Keratinocyte (primary cell): ENCODE measurements around the gene CCDC200. TPM values are rescaled to one million over a fixed set of nuclear protein-coding genes. Genes with fewer than 3 reads are reported as not detected.
"Not testable (repeated sequence)": the region's sequence is repeated elsewhere in the genome, so short reads cannot be mapped to it uniquely, and the experiment has no call there.

Experiments used
- DNase-seq: peaks from one replicate; pipeline ENCODE4 v3.0.0-alpha.2; 2011; ENCODE audit warnings: low read depth, missing footprints, low spot score
- FAIRE-seq: peaks from 2 replicates; lab custom pipeline; 2011; peaks lifted over from hg19 to GRCh38; lab: Jason Lieb, UNC
- H2AFZ ChIP-seq: 2 replicates; pipeline ENCODE4 v1.6.0; 2012; ENCODE audit warnings: low read length, control low read depth, inconsistent platforms; ENCODE audit not compliant: control insufficient read depth
- H3K27ac ChIP-seq: 2 replicates; pipeline ENCODE4 v1.5.1; 2011; ENCODE audit warnings: low read length; ENCODE audit not compliant: control insufficient read depth, insufficient read depth
- H3K27me3 ChIP-seq: 3 replicates; pipeline ENCODE4 v1.6.0; 2011; ENCODE audit warnings: low read length; ENCODE audit not compliant: control insufficient read depth, insufficient read depth; ENCODE audit errors: extremely low read depth
- H3K36me3 ChIP-seq, 2 experiments: 2 replicates in 1 of 2; 3 replicates in 1 of 2; pipeline ENCODE4 v1.5.1; 2011; ENCODE audit warnings: low read length in 2 of 2, mild to moderate bottlenecking in 1 of 2; ENCODE audit not compliant: control insufficient read depth in 2 of 2, insufficient read depth in 2 of 2; ENCODE audit errors: extremely low read depth in 1 of 2
- H3K4me1 ChIP-seq: 3 replicates; pipeline ENCODE4 v1.5.1; 2011; ENCODE audit warnings: low read length; ENCODE audit not compliant: control insufficient read depth, insufficient read depth; ENCODE audit errors: extremely low read depth
- H3K4me2 ChIP-seq: 3 replicates; pipeline ENCODE4 v1.6.0; 2011; ENCODE audit warnings: low read depth, low read length; ENCODE audit not compliant: control insufficient read depth, insufficient read depth; ENCODE audit errors: extremely low read depth
- H3K4me3 ChIP-seq, 3 experiments: fragments of 200-600 bp in 1 of 3; sonication (generic) in 1 of 3; 2 replicates in 2 of 3; 3 replicates in 1 of 3; pipeline ENCODE4 v1.5.1; 2011 to 2016; ENCODE audit warnings: low read length in 3 of 3, mild to moderate bottlenecking in 3 of 3, control low read depth in 2 of 3, inconsistent platforms in 1 of 3, low read depth in 1 of 3, mixed read lengths in 1 of 3, mixed run types in 1 of 3, moderate library complexity in 1 of 3; ENCODE audit not compliant: control insufficient read depth in 2 of 3, insufficient read depth in 2 of 3; ENCODE audit errors: extremely low read depth in 1 of 3
- H3K79me2 ChIP-seq: 2 replicates; pipeline ENCODE4 v1.6.0; 2012; ENCODE audit warnings: low read length; ENCODE audit not compliant: control insufficient read depth, insufficient read depth
- H3K9ac ChIP-seq: 3 replicates; pipeline ENCODE4 v1.6.0; 2011; ENCODE audit warnings: low read length; ENCODE audit not compliant: control insufficient read depth, insufficient read depth; ENCODE audit errors: extremely low read depth
- H3K9me1 ChIP-seq: 3 replicates; pipeline ENCODE4 v1.6.0; 2011; ENCODE audit warnings: low read length; ENCODE audit not compliant: control insufficient read depth, insufficient read depth; ENCODE audit errors: extremely low read depth
- H3K9me3 ChIP-seq: 2 replicates; pipeline ENCODE4 v1.5.1; 2012; ENCODE audit warnings: low read depth, low read length; ENCODE audit not compliant: control insufficient read depth
- H4K20me1 ChIP-seq: 3 replicates; pipeline ENCODE4 v1.6.0; 2011; ENCODE audit warnings: low read length; ENCODE audit not compliant: control insufficient read depth, insufficient read depth; ENCODE audit errors: extremely low read depth
- dilution Hi-C: fragments of 300-500 bp; cut with MboI; formaldehyde crosslinking; loops from one replicate; pipeline ENCODE4 v1.7.0; 2020; ENCODE audit warnings: low sequenced_read_pairs; ENCODE audit not compliant: extremely low pct_ligation_motif_present
- polyA minus RNA-seq, 3 experiments: library from RNA; depleted of rRNA, polyadenylated mRNA; stranded (reverse); fragments of >200 nt; gene quantifications; 1 replicate in 1 of 3; 2 replicates in 1 of 3; 3 replicates in 1 of 3; pipeline ENCODE4 v1.2.3, GENCODE V29; 2011
- polyA plus RNA-seq, 5 experiments: library from polyadenylated mRNA; depleted of rRNA in 3 of 5; stranded (reverse) in 3 of 5; stranded (forward) in 1 of 5; unstranded in 1 of 5; fragments of >200 nt; gene quantifications; 1 replicate in 1 of 5; 2 replicates in 3 of 5; 3 replicates in 1 of 5; pipeline versions ENCODE4 v1.2.1 to v1.2.3, GENCODE V29; 2011 to 2012; ENCODE audit warnings: missing spikeins in 2 of 5, low read depth in 1 of 5, low replicate concordance in 1 of 5

Gene CCDC200
- polyA plus RNA-seq (not detected in 3 replicates), polyA minus RNA-seq (not detected in 3 replicates)
- not detected for polyA plus RNA-seq (2011; ENCODE audit: low read depth)
- polyA plus RNA-seq (2011; cell fraction: cytosol; rRNA removed) = not detected in 2 replicates
- polyA plus RNA-seq (2011; cell fraction: nucleus; rRNA removed) = not detected in 2 replicates
- polyA plus RNA-seq (2012; ENCODE audit: low replicate concordance) = 0.28 and 0.72 TPM in 2 replicates
- polyA minus RNA-seq (2011; cell fraction: cytosol; rRNA and poly(A)+ RNA removed) = not detected
- polyA minus RNA-seq (2011; cell fraction: nucleus; rRNA and poly(A)+ RNA removed) = not detected in 2 replicates

GRCh38 chr17:43228020-43228782, at the start of gene CCDC200:
Gene CCDC200, minus strand, starts transcription at chr17:43228623. Its CDS starts 69 bp downstream, at chr17:43228554.
- H2AFZ ChIP-seq, FAIRE-seq, H3K36me3 ChIP-seq, H4K20me1 ChIP-seq, H3K27ac ChIP-seq, H3K9me1 ChIP-seq, H3K9ac ChIP-seq, H3K79me2 ChIP-seq, H3K9me3 ChIP-seq, dilution Hi-C loops, H3K27me3 ChIP-seq, H3K4me1 ChIP-seq, H3K4me3 ChIP-seq, H3K4me2 ChIP-seq, DNase-seq: not testable (repeated sequence)

- H3K4me2 ChIP-seq, dilution Hi-C loops, FAIRE-seq, DNase-seq, H2AFZ ChIP-seq, H3K27ac ChIP-seq, H3K27me3 ChIP-seq, H3K4me1 ChIP-seq, H3K79me2 ChIP-seq, H3K36me3 ChIP-seq, H3K9me1 ChIP-seq, H3K4me3 ChIP-seq, H3K9me3 ChIP-seq, H3K9ac ChIP-seq, H4K20me1 ChIP-seq: not testable (repeated sequence)
These were observed 44.5 kb upstream of the CCDC200 start for GRCh38 chr17:43272914-43273313.

- H3K27me3 ChIP-seq, dilution Hi-C loops, H2AFZ ChIP-seq, H3K9ac ChIP-seq, H3K9me1 ChIP-seq, H3K4me1 ChIP-seq, H3K9me3 ChIP-seq, FAIRE-seq, H3K4me2 ChIP-seq, H3K4me3 ChIP-seq, H3K36me3 ChIP-seq, H3K27ac ChIP-seq, H4K20me1 ChIP-seq, H3K79me2 ChIP-seq, DNase-seq: not testable (repeated sequence)
These were observed 44.1 kb upstream of the CCDC200 start for GRCh38 chr17:43272483-43272882.

GRCh38 chr17:43270552-43271504, 42.4 kb upstream of the CCDC200 start:
- H3K27ac ChIP-seq, H3K9ac ChIP-seq, H3K9me1 ChIP-seq, H3K27me3 ChIP-seq, H3K79me2 ChIP-seq, H3K4me2 ChIP-seq, H3K9me3 ChIP-seq, H3K4me1 ChIP-seq, H4K20me1 ChIP-seq, H3K4me3 ChIP-seq, H3K36me3 ChIP-seq, H2AFZ ChIP-seq, FAIRE-seq, DNase-seq, dilution Hi-C loops: not testable (repeated sequence)
